Testis (tissue), 3 donors: Measurements from ENCODE around the gene KRTAP16-1. TPM values are rescaled to one million over a fixed set of nuclear protein-coding genes. Genes with fewer than 3 reads are reported as not detected.
"Not testable (repeated sequence)": the region's sequence is repeated elsewhere in the genome, so short reads cannot be mapped to it uniquely, and the experiment has no call there.

Experiments
- DNase-seq: peaks from one replicate; pipeline ENCODE4 v3.0.0-alpha.2; 2019
- H3K27ac ChIP-seq, 2 donors: fragments of 200-600 bp; sonication (generic); one replicate each; pipeline ENCODE4 v1.5.1; 2019
- H3K27me3 ChIP-seq: fragments of 200-600 bp; sonication (generic); one replicate; pipeline ENCODE4 v1.5.1; 2019
- H3K36me3 ChIP-seq: fragments of 200-600 bp; sonication (generic); one replicate; pipeline ENCODE4 v1.5.1; 2017; ENCODE audit warnings: low read depth; ENCODE audit errors: missing control alignments
- H3K4me1 ChIP-seq: fragments of 200-600 bp; sonication (generic); one replicate; pipeline ENCODE4 v1.5.1; 2019
- H3K4me3 ChIP-seq, 2 donors: fragments of 200-600 bp; sonication (generic); one replicate each; pipeline ENCODE4 v1.5.1; 2017 to 2019
- H3K9me3 ChIP-seq: fragments of 200-600 bp; sonication (generic); one replicate; pipeline ENCODE4 v1.5.1; 2017
- POLR2A ChIP-seq: fragments of 450-650 bp; IDR thresholded peaks from one replicate; pipeline ENCODE4 v1.6.1; 2017; ENCODE audit warnings: antibody characterized with exemption, mild to moderate bottlenecking, moderate library complexity
- WGBS, 2 donors: methylation state at CpG; one replicate each; pipeline ENCODE4 v1.1.5; 2018; 5-methylcytosine and 5-hydroxymethylcytosine counted together
- intact Hi-C: fragments of 100-400 bp; cut with DNase I; formaldehyde crosslinking; loops from one replicate; pipeline ENCODE4 v1.15.1; 2023; ENCODE audit warnings: low total_unique reads
- polyA plus RNA-seq: library from polyadenylated mRNA; stranded (reverse); fragments of 350-450 nt; fragmentation: Illumina TruSeq; extraction: RNeasy Lipid Tissue Mini Kit (QIAGEN cat#74804); gene quantifications from one replicate; pipeline ENCODE4 v1.2.3, GENCODE V29; 2014; ENCODE audit warnings: low read depth, low replicate concordance; ENCODE audit not compliant: insufficient read depth
- total RNA-seq, 2 donors: library from RNA; depleted of rRNA; stranded (reverse); fragments of >200 nt; gene quantifications; one replicate each; pipeline ENCODE4 v1.2.3, GENCODE V29; 2016
- TF ChIP-seq, protein P1 (sequence below), 3 experiments: fragments of 450-650 bp in 2 of 3; fragments of 200-600 bp in 1 of 3; sonication (generic) in 1 of 3; IDR thresholded peaks; one replicate each; pipeline ENCODE4 v1.5.1; 2016 to 2019; ENCODE audit warnings: antibody characterized with exemption in 3 of 3, mild to moderate bottlenecking in 2 of 3, moderate library complexity in 1 of 3

The KRTAP16-1 gene
- total and polyA plus RNA-seq, 3 donors from 2014 or later, result not detected

DNA sequence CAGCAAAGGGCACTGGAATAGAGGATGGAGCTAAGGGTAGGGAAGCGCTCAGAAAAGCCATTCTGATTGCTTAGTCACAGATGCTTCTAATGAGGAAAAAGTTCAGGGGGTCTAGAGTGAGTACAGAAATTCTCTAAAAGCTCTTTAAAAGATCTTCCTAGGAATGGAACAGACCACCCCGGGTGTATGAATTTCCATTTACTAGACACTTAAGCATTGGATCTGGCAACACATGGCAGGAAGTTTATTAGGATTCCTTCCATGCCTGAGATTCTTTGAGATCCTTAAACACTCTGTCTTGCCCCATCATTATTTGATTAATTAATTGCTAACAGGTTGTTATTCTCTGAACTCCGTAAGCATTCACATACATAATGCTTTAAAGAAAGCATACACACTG lies 25.1 kb downstream of the KRTAP16-1 start:
- WGBS, 2 donors, result 53 to 57% methylated on average over 3 of the region's 3 CpGs
- DNase-seq, result no peak
- TF ChIP-seq, protein P1, sequence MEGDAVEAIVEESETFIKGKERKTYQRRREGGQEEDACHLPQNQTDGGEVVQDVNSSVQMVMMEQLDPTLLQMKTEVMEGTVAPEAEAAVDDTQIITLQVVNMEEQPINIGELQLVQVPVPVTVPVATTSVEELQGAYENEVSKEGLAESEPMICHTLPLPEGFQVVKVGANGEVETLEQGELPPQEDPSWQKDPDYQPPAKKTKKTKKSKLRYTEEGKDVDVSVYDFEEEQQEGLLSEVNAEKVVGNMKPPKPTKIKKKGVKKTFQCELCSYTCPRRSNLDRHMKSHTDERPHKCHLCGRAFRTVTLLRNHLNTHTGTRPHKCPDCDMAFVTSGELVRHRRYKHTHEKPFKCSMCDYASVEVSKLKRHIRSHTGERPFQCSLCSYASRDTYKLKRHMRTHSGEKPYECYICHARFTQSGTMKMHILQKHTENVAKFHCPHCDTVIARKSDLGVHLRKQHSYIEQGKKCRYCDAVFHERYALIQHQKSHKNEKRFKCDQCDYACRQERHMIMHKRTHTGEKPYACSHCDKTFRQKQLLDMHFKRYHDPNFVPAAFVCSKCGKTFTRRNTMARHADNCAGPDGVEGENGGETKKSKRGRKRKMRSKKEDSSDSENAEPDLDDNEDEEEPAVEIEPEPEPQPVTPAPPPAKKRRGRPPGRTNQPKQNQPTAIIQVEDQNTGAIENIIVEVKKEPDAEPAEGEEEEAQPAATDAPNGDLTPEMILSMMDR (IDR thresholded peaks at IDR 0.05), result no peak
- TF ChIP-seq POLR2A, result no peak
- Histone ChIP-seq H3K4me1 (no peaks in the 10 kb centered on the region), H3K4me3 (no peak overlapping the region), H3K36me3 (no peaks in the 10 kb centered on the region), H3K9me3 (no peaks in the 10 kb centered on the region), H3K27ac (no peak overlapping the region), H3K27me3 (no peaks in the 10 kb centered on the region)
- intact Hi-C loops, result no loop called here

DNA sequence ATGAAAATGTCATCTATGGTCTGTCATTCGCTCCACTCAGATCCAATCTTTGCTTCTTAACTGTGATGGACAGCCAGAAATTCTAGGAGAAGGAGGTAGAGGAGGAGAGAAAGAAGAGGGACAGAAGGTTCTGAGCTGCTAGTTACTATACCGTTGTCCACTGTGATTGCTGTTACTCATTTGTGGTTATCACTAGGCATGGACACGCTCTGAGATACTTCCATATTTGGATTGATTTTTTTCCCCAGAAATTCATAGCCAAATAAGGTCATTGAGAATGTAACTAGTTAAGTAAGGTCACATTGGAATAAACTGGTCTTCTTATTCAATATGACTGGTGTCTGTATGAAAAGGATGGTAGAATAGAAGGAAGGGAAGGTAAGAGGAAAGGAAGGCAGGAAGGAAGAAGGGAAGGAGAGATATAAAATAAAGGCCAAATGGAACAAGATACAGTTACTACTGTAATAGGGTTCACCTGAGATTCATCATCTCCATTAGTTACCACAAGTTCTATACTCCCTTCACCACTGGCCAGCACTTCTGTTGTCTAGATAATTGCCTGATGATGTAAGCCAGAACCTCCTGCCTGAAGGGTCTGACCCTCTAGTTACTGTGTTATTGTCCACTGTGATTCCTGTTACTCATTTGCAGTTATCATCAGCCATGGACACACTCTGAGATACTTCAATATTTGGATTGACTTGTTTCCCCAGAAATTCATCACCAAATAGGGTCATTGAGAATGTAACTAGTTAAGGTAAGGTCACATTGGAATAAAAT lies 30.7 kb downstream of the KRTAP16-1 start:
- no peaks in the 10 kb centered on the region for H3K9me3 ChIP-seq
- H3K4me1 ChIP-seq, result no peaks in the 10 kb centered on the region
- DNase-seq, result no peak
- TF ChIP-seq, protein P1 (IDR thresholded peaks at IDR 0.05), result no peak
- no peak for TF ChIP-seq POLR2A
- H3K4me3 ChIP-seq, result no peak overlapping the region
- no peak overlapping the region for H3K27ac ChIP-seq
- H3K36me3 ChIP-seq, result no peaks in the 10 kb centered on the region
- H3K27me3 ChIP-seq, result no peaks in the 10 kb centered on the region
- intact Hi-C loops, result no loop called here
- 78 to 92% methylated on average over 3 of the region's 3 CpGs for WGBS, 2 donors

DNA sequence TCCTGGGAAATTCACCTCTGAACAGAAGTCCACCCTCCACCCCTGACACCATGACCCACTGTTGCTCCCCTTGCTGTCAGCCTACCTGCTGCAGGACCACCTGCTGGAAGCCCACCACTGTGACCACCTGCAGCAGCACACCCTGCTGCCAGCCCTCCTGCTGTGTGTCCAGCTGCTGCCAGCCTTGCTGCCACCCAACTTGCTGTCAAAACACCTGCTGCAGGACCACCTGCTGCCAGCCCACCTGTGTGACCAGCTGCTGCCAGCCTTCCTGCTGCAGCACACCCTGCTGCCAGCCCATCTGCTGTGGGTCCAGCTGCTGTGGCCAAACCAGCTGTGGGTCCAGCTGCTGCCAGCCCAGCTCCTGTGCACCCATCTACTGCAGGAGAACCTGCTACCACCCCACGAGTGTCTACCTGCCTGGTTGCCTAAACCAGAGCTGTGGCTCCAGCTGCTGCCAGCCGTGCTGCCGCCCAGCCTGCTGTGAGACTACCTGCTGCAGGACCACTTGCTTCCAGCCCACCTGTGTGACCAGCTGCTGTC lies 33.4 kb downstream of the KRTAP16-1 start, which contains the start of gene KRTAP9-7:
Gene KRTAP9-7, plus strand, starts transcription at position 51 of the 543 bp plus-strand sequence. Its CDS starts 0 bp downstream, at position 51.
- H3K27me3 ChIP-seq, H3K27ac ChIP-seq, H3K4me3 ChIP-seq, intact Hi-C loops, H3K36me3 ChIP-seq, DNase-seq, H3K9me3 ChIP-seq, H3K4me1 ChIP-seq: not testable (repeated sequence)
- 80 to 100% methylated on average over 2 to 3 of the region's 3 CpGs for WGBS, 2 donors

DNA sequence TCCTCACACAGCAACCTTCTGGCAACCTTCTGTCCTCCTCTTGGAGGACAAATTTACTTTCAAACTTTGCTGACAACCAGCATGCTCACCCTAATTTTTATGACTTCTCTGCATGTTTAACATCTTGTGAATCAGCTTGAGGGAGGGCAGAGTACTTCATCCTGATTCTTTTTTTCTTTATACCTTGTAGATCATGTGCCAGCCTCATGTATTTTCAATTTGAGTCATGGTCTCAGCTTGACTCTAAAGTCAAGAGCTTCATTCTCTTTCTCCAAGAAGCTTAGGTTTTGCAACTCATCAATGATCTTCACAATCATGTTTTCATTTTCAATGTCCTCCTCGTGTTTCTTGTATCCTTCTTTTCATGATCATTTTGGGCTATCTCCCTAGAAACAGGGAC lies 37.3 kb downstream of the KRTAP16-1 start:
- no peak overlapping the region for H3K4me3 ChIP-seq
- no peaks in the 10 kb centered on the region for H3K36me3 ChIP-seq
- no peaks in the 10 kb centered on the region for H3K9me3 ChIP-seq
- intact Hi-C loops, result no loop called here
- H3K4me1 ChIP-seq, result no peaks in the 10 kb centered on the region
- no peaks in the 10 kb centered on the region for H3K27me3 ChIP-seq
- DNase-seq, result no peak
- TF ChIP-seq, protein P1 (IDR thresholded peaks at IDR 0.05), result no peak
- no CpG with 5 or more reads among the region's 1 CpG for WGBS, 2 donors
- no peak overlapping the region for H3K27ac ChIP-seq

DNA sequence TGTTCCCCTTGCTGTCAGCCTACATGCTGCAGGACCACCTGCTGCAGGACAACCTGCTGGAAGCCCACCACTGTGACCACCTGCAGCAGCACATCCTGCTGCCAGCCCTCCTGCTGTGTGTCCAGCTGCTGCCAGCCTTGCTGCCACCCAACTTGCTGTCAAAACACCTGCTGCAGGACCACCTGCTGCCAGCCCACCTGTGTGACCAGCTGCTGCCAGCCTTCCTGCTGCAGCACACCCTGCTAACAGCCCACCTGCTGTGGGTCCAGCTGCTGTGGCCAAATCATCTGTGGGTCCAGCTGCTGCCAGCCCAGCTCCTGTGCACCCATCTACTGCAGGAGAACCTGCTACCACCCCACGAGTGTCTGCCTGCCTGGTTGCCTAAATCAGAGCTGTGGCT lies 37.8 kb downstream of the KRTAP16-1 start:
- H3K9me3 ChIP-seq, intact Hi-C loops, DNase-seq, H3K27ac ChIP-seq, H3K36me3 ChIP-seq, H3K4me1 ChIP-seq, H3K27me3 ChIP-seq, H3K4me3 ChIP-seq: not testable (repeated sequence)
- no CpG with 5 or more reads among the region's 1 CpG for WGBS, 2 donors

DNA sequence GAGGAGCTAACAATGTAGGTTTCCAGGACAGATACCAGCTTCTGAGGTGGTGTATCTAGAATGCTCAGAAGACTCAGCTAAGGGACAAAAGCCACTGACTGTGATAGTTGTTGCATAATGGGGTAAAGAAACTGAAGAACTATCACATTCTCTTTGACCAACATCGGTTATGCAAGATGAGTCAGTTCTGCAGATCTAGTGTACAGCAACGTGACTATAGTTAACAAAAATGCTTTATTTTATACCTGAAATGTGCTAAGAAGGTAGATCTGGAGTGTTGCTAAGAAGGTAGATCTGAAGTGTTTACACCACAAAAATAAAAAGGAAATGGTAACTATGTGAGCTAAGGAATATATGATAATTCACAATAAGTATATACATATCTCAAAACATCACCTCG lies 41.4 kb downstream of the KRTAP16-1 start:
- Histone ChIP-seq H3K4me3 (no peak overlapping the region), H3K27ac (no peak overlapping the region), H3K36me3 (no peaks in the 10 kb centered on the region), H3K27me3 (no peaks in the 10 kb centered on the region), H3K9me3 (no peaks in the 10 kb centered on the region), H3K4me1 (no peaks in the 10 kb centered on the region)
- no CpG with 5 or more reads among the region's 3 CpGs for WGBS, 2 donors
- intact Hi-C loops, result no loop called here
- no peak for DNase-seq
- TF ChIP-seq, protein P1 (IDR thresholded peaks at IDR 0.05), result no peak
- TF ChIP-seq POLR2A, result no peak
